GM19395 (cell line): ENCODE data around the gene HOTAIR.

ENCODE experiments used
- ATAC-seq: cut with Tn5 transposase; IDR thresholded peaks from one replicate; pipeline ENCODE4 v1.9.1; 2021; ENCODE audit warnings: mild to moderate bottlenecking, moderate library complexity; ENCODE audit not compliant: unreplicated experiment

Gene HOTAIR

DNA sequence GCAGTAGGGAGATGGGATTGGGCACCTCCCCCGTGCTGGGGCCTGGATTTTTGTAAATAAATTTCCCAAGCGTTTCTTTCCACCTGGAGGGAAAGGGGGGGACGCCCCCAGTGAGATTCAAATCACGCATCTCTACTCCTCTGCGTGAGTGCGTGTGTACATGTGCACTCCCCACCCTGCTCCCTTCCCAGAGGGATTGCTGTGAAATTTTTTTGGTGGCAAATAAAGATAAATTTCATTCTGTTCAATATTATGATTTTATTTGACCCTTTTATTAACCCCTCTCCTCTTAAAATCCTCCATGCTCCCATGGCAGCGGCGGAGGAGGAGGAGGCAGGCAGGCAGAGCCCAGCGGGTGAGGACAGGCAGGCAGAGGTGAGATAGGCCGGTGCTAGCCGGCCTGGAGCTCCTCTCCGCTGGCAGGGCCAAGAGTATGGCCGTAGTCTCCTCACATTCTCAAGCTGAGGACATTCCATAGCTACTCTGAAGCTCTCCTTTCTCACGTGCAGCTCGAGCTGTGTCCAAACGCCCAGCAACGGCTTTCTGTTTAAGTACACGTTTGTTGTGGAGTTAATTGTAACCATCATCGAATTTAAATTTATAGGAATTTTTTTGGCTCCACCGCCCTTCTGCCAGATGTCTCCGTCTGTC lies 1.5 kb upstream of the HOTAIR start:
- no peak for ATAC-seq

DNA sequence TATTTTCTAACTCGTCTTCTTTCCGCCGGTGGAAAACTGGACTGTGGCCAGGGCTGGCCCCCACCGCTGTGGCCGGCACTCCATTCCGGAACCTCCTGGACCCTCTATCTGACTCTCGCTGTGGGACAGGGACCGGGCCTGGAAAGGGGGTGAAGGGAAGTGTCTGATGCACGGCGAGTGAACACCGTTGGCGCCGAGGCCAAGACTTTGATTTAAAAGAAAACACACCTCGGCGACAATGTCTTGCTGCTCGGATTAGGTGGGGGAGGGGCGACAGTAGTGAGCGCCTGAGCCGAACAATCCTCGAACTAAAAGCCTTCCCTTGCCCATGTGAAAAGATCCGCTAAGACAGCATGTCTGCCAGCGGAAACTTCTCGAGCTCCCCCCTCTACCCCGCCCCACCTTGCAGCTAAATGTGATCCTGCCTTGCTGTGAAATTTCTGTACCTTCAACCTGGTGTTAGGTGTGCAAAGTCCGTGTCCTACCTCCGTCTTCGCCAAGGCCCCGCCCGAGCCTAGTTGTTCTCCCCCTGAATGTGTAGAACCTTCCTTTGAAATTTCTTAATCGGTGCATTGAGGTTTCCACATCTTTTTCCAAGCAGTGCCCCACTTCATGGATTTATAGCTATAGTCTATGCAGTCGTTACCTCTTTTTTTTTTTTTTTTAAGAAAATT lies 862 bp upstream of the HOTAIR start:
- no peak for ATAC-seq

DNA sequence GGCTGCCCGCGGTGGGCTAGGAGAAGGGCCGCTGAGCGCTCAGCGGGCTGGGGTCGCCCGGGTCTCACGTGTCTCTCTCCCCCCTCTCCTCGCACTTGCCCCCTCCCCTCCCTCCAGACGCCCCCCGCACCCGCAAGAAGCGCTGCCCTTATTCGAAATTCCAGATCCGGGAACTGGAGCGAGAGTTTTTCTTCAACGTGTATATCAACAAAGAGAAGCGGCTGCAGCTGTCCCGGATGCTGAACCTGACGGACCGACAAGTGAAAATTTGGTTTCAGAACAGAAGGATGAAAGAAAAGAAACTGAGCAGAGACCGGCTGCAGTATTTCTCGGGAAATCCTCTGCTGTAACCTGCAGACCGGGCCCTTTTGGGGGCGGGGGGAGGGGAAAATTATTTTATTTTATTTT lies 314 bp upstream of the HOTAIR start:
- ATAC-seq = no peak

DNA sequence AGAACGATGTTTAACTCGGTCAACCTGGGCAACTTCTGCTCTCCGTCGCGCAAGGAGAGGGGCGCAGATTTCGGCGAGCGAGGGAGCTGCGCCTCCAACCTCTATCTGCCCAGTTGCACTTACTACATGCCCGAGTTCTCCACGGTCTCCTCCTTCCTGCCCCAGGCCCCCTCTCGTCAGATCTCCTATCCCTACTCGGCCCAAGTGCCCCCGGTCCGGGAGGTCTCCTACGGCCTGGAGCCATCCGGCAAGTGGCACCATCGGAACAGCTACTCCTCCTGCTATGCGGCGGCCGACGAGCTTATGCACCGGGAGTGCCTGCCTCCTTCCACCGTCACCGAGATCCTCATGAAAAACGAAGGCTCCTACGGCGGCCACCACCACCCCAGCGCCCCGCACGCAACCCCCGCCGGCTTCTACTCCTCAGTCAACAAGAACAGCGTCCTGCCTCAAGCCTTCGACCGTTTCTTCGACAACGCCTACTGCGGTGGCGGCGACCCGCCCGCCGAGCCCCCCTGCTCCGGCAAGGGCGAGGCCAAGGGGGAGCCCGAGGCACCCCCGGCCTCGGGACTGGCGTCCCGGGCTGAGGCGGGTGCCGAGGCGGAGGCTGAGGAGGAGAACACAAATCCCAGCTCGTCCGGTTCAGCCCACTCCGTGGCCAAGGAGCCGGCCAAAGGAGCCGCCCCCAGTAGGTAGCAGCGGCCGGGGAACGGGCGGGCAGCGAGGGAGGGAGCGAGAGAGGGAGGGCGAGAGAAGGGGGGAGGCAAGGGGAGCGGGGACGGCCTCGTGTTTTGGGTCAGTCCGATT lies 1.3 kb downstream of the HOTAIR start:
- no peak for ATAC-seq

DNA sequence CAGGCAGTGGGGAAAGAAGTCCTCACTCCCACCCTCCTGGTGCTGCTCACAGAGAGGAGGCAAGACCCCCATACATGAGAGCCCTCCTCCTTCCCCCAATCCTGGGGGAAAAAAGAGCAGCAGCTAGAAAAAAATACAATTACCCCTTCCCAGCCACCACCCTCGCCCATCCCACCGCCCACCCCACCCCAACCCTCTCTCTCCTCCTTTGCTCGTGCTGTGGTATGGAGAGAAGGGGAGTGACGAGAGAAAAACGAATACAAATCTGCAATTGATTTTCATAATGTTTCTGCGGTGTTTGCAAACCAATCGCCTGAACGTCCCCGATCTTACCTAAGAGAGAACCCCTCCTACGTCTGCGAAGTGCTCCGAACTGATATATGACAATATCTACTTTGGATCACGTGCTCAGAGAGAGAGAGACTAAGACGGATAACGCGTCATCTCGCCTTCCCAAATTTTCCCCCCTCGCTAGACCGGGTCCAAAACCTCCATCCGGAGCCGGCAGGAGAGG lies 2.0 kb downstream of the HOTAIR start, which contains the start of gene HOXC11:
HOXC11 (plus strand) TSS at position 405 of the 514 bp plus-strand sequence. CDS start 116 bp downstream, outside the sequence.
- ATAC-seq = no peak

DNA sequence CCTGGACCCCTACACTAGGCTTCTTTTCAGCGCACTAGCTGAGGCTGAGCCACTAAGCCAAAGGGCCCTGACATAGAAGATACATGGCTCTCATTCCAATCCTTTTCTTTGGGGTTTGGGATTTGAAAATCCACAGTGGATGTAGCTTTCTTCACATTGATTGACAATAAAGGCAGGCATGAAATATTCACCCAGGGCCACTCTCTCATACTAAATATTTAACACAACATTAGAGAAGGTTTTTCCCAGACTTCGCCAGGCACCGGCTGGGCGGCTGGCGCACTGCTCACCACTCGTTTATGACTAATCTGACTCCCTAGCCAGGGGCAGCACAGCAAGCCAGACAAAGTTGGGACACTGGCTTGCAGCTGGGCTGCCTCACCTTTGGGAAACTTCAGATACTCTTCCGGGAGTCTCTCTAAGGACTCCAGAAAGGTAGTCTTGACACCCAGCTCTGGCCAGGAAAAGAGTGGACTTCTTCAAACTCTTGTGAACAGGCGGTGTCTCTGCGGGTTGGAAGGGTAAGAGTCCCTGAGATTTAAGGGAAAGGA lies 2.5 kb downstream of the HOTAIR start:
- no peak for ATAC-seq

DNA sequence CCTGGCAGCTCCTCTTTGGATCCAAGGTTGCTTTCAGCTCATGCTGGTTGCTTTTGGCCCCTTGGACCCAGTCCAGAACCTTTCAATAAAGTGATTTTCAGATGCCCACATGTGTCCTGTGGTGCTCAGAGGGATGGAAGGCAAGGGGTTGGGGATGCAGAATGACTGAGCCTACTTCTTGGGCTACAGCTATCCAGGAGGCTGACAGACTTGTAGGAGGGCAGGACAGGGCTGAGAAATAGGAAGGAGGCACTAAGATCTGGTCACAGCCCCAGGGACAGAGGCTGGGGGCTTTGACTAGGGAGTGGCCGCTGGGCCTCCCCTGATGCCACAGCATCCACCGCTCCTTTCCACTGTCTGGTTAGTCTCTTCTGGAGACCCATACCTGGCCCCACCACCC lies 3.1 kb downstream of the HOTAIR start:
- ATAC-seq = no peak

DNA sequence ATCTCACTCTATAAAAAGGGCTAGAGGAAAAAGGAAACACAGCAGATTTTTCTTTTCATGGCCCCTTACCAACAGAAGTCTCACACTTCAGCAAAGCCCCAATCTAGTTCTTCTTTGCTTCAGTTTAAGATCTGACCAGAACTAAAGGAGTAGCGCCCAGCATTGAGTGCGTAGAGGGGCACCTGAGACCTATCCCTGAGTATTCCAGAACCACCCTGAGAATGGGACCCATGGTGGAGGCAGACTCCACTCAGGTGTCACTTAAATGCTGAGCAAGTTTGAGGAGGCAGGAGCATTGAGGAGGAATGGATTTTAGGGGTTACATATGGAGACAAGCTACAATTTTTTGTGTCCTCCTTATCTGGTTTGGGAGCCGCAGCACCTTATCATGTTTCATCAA lies 3.6 kb downstream of the HOTAIR start:
- ATAC-seq = no peak

DNA sequence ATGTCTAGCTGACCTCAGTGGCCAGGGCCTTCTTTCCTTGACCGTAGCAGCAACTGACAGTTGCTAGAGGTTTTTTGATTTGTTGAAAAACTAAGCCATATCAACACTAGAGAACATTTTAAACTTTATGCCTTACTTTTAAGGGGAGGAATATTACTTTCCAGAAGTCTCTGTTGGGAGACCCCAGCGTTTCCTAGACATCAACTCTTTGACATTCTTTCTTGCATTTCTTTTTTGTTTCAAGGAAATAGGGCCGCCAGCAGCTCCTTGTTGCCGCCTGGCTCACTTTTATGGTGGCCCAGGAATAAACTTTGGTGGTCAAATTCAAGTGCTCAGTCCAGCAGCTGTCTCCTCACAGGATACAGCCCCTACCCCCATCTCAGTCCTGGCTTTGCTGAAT lies 4.3 kb downstream of the HOTAIR start:
- no peak for ATAC-seq

DNA sequence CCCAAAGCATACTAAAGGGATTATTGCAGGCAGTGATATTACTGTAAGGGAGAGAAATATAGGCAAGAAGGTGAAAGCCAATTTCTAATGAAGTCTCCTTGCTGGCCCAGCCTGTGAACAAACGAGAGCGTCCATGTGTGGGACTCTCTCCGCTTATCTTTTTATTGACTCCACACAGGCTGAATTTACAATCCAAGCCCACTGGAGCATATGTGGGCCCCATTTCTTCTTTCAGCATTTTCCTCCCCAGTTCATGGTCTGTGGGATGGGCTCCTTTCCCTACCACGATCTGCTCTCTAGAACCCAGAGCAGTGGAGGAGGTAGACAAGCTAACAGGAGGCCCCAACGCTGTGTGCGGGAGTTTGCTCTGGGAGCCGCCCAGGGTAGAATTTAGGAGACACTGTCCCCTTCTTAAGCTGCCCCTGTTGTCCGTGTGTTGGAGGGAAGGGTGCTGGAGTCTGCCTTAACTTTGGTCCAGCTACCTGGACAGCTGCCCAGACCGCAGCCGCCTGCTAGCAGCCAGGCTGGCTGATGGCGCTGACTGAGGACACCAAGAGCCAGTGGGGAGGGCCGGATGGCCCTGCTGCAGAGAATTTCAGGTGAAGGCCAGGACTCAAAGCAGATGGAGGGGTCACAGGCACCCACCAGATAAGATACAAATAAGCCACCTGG lies 5.0 kb downstream of the HOTAIR start:
- ATAC-seq = no peak

DNA sequence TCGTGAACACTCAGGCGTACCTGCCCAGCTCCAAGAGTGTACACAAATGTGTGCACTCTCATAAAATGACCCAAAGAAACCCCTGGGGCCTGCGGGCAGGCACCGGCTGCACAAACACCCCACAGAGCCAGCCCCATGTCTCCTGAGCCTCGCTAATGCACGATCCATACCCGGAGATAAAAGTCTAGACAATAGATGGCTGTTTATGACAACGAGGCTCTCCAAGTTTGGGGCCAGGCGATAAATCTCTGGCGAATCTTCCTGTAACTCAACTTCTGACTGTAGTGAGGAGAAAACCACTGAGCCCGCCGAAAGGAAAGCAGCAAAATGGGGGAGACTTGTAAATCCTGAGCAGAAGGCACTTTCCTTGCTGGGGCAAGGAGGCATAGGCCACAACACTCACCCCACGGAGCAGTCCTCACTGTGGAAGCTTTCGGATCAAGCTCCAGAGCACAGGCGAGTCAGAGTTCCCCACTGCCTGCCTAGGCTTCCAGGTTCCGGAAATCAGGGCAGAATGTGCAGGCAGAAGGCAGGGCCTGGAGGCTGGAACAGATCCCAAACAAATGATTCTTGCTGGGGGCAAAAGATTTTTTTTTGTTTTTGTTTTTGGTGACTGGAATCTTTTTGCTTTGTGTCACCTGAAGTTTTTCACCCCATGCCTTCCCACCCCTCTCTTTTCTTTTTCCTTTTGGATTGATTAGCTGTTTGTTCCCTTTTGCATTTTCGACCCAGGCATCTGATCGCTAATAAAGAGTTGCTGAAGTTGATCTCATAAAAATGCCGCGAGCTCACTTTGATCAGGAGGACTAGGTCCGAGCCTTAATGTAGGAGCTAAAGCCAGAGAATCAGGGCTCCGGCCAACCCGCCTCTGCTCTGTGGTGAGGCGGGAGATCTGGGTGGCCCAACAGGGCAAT lies 6.3 kb downstream of the HOTAIR start:
- ATAC-seq = no peak

DNA sequence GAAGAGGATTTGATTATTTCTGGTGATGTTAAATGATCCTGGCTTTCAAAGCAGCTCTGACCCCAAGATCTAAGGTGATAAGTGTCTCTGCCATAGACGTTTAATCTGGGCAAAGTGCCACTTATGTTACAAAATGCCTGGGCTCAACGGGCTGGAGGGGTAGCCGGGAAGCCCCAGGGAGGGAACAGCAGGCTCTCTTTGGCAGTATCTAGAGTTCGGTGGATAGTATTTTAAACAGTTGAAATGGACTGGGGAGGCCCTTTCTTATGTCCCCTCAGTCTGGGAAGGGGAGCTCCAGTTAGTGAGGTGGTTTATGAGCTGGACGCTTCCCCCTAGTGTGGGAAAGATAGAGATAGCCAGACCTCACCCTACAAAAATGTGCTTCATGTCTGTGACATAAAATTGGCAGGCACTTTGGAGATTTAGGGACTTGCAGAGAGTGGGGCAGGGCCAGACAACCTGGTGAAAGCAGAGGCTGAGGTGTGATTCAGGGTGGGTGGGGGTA lies 7.3 kb downstream of the HOTAIR start:
- ATAC-seq = no peak

DNA sequence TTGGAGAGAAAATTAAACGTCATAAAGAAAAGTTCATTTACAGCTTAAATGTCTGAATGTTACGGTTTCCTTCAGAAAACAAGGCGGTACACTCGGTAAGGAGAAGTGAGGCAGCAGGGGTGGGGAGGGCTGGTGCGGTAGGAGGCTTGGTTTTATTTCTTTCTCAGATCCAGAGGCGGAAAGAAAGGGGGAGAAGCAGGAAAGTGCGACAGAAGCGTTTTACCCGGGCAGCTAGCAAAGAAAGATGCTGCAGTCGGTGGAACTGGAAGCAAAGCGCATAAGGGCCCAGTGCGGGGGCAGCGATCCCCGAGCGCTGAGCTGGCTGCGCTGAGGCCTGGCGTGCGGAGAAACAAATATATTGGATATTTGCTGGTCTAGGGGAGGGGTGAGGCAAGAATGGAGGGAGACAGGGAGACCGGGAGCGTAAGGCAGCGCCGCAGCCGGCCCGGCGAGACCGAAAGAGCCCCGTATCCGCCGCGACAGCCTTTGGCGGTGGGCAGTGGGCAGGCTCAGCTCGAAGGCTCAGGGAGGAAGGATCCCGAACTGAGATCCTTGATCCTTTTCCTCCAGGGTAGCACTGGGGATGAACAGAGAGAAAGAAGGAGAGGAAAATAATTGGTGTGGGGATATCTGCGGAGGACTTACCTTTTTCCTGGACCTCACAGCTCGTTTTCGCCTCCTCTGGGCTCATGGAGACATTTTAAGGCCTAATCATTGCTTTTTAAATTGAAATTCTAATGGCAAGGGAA lies 8.2 kb downstream of the HOTAIR start:
- no peak for ATAC-seq

DNA sequence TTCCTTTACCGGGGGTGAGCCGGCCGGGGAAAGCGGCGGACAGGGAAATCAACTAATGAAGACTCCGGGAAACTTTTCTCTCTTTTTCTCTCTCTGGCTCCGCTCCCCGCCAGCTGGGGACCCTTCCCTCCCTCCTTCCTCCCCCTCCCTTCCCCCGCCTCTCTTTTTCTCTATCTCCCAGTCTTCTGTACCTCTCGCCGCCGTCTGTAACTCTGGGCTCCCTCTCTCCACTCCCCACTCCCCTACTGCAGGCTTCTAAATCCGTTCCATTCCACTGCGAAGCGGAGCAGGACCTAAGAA lies 8.7 kb downstream of the HOTAIR start:
- ATAC-seq = no peak

DNA sequence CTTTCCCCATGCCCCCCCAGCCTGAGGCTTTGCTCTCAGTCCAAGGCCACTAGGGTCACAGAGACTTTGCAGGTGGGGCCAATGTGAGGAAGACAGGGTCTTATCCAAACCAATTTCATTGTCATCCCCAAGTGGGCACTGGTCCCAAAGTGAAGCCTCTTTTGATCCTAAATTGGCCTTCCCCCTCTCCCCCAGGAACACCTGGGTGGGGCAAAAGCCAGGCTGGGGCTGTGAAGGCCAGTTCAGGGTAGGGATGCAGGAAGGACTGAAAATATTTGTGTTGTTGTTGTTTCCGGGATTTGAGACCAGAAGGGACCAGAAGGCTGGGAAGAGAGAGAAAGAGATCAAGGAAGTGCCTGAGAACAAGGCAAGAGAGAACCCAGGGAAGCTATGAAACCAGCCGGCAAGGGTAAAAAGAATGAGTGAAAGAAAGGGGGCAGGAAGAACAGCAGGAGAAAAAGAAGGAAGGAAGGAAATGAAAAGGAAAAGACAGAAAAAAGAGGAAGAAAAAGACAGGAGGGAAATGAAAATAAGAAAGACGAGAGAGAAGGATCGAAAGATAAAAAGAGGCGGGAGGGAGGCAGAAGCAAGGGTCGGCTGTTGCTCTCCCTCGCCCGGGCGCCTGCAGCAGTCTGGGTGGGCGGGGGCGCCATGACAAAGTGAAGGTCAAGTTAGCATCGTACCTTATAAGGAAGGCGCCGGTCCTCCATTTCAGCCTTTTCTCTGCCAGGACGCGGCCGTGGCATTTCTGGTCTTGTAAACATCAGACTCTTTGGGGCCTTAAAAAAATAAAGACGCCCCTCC lies 9.3 kb downstream of the HOTAIR start:
- no peak for ATAC-seq

DNA sequence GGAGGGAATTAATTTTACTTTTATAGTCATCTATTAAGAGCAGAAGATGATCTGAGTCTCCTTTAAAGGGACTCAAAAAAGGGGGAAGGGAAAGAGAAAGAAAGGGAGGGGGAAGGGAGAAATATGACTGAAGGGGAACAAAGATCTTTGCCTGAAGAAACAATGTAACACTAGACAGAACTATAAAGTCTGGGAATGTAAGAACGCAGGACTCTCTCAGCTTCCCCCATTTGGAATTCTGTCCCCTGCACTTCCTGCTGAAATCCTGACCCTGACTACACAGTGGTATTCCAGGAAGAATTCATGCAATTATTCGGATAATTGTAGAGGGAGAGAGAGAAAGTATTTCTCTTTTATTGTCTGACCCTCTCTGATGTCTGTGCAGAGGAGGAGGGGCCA lies 10.4 kb downstream of the HOTAIR start:
- no peak for ATAC-seq

DNA sequence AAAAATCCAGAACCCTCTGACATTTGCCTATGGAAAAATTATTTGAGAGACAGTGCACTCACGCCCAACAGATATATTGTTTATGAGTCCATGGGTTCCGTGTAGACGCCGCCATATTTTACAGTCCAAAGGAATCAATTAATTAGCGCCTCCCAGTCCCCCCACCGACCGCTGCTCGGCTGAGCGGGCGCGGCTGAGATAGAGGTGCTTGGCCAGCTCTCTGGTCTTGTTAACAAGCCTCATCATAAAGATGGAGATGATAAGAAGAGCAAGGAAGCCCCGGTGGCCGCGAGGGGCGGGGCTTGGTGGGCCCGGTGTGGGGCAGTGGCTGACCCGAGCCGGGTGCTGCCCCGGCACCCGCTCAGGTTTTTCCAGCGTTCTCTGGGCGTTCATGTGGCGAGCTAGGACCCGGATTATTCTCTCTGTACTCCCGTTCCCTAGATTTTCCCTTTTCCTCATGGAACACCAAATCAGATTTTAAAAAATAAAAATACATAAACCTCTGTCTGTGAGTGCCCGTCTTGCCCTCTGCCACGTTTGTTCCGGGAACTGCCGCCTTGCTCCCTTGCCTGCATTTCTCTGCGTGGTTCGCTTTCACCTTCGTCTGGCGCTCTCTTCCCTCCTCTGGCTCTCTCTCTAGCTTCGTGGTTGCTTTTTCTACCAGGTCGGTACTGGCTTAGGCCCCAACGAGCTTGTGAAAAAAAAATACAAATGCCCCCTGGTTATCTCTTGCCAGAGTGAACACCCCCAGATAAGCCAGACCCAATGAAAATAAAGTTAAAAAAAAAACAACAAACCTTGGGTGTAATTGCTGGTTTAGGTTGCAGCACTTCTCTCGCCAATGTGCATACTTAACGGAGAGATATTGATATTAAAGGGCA lies 11.1 kb downstream of the HOTAIR start:
- ATAC-seq = no peak
